Measurements from ENCODE around the gene GRB10. TPM values are rescaled to one million over a fixed set of nuclear protein-coding genes. Genes with fewer than 3 reads are reported as not detected.

The GRB10 gene
- polyA plus RNA-seq, 5 donors, result 33.7 to 45.6 (median 38.6) TPM

DNA sequence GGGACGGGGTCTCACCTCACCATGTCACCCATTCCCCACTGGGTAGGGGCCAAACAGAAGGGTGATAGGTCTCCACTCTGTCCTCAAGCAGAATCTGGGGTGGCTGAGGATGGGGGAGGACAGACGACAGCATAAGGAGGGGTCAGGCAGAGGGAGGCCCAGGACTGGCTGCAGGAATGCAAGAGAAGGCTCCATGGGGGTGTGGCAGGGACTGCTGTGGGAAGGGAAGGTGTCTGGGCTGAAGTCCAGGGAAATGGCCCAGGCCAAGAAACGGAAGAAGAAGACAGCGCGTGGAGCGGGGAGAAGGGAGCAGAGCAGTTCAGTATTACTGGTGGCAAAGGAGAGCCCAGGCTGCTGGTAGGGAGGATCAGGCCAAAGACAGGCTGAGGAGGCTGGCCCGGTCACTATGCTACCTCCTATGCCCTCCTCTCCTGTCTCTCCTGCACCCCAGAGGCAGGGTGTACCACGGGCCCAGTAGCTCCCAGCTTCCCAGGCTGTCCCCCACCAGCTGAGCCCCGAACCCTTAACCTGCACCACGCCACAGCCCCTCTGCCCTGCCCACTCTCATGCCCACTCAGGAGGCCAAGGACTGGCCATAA, 60.9 kb downstream of the GRB10 start:
- DNase-seq, result no peak

DNA sequence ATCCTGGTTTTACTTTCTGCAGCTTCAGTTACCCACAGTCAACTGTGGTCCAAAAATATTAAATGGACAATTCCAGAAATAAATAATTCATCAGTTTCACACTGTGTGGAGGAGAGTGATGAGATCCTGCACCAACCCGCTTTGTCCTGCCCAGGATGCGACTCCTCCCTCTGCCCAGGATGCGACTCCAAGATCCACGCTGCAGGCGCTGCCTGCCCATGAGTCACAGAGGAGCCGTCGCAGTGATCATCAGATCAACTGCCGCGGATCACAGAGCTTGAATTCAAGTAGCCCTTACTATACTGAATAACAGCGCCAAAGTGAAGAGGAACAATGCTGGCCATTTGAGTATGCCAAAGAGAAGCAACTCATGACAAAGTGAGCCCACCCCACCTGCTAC, 61.5 kb downstream of the GRB10 start:
- DNase-seq, result no peak

DNA sequence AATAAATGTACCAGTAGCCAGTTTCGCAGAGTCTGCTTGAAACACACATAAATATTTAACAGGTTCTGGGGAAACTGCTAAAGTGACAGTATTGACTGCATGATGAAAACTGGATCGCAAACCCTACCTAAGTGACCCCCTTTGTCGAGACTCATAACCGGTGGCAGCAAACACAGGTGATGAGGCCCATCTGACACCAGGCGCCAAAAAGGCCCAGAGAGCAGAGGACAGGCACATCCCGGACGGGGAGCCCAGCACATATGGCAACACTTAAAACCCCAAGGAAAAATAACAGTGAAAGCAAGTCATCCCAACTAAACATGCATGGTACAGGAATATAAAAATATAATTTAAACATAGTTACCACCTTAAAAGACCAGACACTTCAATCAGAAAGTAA, 62.4 kb downstream of the GRB10 start:
- no peak for DNase-seq

DNA sequence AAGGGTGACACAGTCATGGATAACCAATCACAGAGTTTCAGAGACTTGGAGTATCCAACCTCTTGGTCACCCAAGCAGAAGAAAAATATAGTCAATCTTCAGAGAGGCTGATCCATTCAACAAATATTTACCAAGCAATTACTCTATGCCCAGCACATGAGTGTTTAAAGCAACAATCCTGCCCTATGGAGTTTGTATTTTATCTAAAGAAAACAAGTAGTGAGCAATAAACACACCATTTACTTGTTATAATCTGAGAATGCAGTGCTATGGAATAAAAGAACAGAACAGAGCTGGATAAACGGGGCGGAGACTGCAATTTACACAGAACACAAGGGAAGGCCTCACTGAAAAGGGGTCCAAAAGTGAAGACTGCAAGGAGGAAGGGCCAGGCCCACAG, 63.8 kb downstream of the GRB10 start:
- DNase-seq, result no peak

DNA sequence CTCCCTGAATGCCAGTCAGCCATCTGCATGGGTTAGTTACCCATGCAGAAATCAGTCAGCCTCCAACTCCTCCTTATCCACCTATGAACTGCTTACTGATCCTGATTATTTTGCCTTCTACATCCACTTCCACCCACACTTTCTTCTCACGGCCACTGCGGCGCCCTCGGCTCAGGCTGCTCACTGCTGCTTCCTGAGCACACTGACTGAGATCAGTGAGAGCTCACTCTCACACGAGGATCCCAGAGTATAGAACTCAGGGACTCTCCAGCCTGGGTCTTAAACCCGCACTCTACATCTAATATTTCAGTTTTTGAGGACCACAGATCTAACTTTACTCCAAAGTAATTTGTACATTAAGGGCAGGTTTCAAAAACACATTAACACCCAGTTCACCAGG, 64.4 kb downstream of the GRB10 start:
- DNase-seq, result no peak

DNA sequence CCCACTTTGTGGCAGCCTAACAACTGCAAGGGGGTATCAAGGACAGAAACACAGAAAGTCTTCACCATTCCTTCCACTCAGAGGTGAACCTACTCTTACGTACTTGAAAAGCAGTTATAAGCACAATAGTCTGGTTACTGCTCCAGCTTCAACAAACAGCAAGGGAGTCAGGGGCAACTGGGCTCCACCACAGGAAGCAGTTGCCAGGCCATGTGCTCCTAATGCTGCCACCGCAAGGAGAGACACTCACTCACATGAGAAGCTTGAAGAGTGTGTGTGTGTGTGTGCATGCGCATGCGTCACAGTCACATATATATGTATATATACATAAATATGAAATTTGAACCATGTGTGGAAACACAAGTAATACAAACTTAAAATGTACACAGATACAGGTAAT, 65.5 kb downstream of the GRB10 start:
- no peak for DNase-seq

DNA sequence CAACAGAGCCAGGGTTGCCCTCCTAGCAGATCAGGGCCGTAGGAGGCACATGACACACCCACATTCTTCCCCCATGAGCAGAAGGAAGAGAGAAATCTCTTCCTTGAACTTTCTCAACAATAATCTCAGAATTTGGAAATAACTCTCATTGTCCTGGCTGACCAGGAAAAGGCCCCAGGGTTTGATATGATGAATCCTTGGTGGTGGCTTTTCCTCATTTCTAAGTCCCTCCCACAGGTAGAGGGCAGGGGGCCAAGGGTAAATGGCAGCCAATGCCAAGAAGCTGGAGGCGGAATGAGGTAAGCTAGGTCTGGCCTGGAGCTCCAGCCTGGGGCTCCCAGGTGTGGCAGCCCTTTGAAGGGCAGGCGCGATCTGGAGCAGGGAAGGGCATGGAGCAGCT, 67.8 kb downstream of the GRB10 start:
- DNase-seq, result no peak

DNA sequence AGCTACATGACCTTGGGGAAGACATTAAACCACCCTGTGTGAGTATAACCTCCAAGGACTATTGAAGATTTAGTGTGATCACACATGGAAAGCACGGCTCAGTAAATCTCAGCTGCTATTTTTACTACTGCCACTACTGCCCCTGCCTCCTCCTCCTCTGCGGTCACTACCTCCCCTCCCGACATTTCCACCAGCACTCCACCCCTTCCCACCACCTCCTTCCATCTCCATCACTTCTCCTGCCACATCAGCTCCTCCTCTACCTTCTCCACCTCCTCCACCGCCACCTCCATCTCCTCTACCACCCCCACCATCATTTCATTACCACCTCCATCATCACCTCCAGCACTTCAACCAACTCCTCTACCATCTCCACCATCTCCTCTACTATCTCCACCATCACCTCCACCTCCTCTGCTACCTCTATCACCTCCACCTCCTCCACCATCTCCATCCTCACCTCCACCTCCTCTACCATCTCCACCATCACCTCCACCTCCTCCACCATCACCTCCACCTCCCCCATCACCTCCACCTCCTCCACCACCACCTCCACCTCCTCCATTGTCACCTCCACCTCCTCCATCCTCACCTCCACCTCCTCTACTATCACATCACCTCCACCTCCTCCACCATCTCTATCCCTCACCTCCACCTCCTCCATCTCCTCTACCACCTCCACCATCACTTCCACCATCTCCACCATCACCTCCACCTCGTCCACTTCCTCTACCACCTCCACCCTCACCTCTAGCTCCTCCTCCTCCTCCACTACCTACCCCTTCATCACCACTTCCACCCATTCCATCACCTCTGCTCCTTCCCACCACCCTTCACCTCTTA, 69.4 kb downstream of the GRB10 start:
- DNase-seq, result no peak

DNA sequence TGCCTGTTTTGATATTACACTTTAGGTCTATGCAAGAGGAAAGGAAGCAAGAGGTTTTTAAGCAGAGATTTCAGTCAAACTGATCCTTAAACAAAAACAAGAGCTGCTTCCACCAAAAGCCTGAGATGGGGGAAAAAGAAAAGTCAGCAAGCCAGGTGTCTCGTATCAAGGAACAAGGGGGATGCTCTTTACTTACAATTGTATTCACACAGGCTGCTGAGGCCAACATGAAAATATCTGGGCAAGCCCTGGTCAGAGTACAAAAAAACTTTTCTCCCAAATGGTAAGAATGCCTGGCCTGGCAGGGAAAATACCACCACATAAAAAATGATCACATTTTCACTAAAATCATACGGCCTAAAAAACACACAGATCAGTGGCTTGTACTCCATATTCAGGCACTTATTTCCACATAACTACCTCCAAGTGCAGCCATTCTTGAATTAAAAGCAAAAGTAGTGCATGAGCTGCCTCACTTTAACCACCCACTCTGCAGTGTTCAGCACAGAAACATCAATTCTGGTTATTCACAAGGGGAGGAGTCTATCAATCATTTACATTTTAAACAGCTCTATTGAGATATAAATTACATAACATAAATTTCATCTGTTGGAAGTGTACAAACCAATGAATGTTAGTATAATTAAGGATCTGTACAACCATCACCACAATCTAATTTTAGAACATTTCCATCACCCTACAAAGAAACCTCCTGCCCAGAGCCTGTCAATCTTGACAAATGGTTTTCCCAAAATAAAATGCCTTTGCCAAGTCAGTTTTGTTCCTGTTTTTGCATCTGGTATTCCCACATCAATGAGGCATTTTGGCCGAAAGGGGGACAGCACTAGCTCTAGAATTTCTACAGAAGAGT, 70.2 kb downstream of the GRB10 start:
- no peak for DNase-seq

DNA sequence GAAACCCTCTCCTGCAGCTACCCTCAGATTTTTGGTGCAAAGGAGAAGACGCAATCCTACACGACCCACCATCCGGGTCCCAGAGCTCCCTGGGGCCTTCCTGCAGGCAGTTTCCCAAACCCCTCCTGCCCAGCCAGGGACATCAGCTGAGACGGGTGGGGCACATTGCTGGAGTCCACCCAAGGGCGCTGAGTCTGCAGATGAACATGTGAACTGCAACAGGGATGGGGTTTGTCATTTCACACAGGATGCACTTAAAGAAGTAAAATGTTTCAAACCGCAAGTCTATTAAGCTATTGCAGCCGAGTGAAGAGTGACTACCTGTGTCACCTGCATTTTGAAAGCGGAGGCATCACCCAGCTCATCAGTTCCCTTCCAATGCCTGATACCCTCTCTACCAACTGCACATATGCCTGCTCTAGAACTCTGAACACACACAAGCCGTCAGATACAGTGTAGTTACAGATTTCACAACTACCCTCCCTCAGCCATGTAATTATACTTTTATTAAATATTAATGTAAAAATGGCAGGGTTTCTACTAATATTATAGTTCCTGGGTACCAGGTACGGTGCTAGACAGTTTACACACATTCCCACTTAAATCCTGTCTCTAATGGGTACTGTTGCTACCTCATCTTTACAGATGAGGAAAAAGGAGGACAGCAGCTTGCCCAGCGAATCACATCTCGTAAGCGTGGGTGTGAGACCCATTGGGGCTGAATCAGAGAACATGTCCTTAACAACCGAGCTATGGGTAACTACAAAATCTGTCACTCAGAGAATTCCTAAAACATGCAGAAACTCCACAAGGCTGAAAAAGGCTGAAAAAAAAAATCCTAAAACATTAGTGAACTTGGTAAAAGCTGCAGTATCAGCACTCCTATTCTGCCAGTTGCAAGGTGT, 71.2 kb downstream of the GRB10 start:
- DNase-seq, result no peak

DNA sequence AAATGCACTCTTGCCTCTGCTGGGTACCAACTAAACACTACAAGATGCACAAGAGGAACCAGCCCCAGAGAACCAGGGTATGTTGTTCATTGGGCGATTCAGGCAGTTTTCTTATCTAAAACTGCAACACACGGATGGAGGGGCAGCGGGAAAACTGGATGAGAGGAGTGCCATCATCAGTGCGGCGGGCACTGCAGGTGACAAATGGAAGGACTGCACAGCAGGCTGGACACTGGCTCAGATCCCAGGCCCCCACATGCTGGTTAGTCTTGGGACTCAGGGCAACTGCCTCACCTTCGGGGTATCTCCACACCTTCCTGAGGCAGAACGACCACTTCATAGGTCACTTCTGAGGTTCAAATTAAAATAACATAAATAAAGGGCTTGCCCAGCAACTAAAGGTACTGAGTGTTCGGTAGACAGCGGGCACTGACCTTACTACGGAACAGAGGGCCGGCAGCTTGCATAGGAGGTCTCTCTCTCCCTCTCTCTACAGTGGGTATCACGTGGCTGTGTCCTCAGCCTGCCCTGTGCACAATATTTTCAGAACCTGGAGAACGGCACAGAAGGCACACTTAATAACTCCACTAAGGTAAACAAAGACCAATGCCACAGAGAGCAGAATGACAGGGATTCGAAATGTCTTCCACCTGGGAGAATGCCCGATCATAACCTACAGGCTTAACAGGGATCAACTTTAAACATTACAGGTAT, 72.1 kb downstream of the GRB10 start:
- no peak for DNase-seq

DNA sequence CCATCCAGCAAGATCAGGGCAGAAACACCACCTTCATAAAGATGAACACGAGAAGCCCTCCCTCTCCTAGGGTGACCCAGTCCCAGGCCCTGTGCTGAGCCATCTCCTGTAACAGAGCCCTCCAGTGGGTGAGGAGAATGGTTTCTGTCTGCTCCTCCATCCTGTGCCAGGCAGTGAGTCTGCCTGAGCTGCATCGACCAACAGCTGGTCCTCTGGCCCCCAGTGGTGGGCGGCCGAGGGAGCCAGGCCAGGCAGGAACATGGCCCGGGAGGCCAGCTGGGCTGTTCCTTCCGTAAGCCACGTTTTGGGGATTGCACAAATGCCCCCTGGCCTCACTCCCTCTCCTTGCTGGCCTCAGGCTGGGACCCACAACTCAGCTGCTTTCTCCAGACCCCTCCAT, 73.5 kb downstream of the GRB10 start:
- DNase-seq, result no peak

DNA sequence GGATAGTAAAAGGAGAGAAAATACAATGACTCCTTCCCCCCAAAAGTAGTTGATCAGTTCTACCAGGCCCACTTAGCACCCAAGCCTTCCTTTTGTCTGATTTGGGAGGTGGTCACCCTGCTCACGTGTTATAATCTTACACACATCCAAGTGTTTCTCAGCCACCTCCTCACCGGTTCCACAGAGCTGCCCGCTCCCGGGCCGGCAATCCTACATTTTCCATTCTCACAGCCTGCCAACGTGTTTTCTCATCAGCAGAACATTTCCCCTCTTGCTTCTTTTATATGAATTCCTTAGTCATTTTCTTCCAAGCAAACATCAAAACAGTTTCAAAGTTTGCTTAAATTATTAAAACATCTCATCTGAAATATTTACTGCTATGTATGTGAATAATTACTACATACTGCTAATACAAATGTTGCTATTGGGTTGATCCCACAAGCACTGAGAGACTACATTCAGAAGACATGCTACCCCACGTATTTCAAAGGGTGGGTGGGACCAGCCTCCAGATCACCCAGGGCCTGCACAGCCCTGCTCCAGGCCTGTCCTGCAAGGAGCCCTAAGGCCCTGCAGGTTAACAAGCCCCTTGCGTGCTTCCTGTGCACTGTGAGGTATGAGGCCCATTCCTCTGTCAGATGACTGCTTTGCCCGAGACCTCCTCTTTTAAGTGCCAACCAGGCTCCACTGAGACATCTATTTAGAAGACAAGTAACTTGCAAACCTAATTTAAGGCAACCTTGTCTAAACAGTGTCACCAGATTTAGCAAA, 75.3 kb downstream of the GRB10 start:
- no peak for DNase-seq

DNA sequence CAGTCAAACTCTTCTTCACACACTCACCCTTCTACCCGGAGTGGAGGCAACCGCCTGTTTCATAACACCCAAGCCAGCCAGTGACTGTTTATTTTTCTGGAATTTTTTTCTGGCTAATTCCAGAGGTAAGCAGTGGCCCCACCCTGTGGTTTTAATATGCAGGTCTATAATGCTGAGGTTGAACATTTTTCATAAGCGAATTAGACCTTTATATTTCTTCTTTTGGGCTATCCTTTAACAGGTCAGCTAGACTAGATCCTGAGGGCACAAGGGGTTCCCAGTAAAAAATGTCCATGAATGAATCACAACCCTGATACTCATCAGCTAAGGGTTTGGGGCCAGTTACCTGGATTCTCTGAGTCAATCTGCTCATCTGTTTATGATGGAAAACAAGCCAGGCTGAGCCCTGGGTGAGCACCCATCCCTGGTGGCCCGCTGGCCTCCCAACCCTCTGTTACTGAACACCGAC, 76.2 kb downstream of the GRB10 start:
- no peak for DNase-seq

DNA sequence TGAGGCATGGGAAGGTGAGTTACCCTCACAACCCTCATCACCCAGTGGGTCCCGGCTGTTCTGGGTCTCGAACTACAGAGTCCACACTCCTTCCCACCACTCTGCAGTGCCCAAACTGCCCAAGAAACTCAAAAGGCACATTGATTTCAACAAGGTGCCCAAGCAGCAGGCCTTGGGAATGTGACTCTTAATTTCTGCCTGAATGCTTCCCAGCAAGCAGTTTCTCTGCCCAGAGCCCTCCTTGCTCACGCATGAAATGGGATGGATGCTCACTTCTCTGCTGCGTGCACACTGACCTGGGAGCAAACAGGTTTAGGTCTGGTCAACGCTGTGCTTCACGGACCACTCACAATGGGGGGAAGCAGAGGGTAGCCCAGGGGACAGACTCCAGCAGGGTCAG, 77.9 kb downstream of the GRB10 start:
- no peak for DNase-seq

DNA sequence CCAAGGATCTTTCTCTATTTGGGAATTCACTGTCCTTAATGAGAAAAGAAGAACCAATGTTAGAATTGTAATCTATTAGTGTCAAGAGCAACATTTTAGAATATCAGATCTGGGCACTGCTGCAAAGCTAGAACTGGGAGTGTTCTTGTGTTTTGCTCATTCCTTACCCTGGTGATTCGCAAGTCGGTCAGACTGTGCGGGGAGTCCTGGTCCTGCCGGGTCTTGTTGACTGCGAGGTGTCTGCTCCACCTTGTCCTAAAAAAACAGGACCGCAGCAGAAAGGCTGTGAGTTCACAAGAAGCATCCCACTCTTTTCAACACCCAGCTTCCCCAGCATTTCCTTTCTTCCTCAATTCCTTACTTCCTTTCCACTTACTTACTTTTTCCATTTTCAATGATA, 79.0 kb downstream of the GRB10 start:
- no peak for DNase-seq

DNA sequence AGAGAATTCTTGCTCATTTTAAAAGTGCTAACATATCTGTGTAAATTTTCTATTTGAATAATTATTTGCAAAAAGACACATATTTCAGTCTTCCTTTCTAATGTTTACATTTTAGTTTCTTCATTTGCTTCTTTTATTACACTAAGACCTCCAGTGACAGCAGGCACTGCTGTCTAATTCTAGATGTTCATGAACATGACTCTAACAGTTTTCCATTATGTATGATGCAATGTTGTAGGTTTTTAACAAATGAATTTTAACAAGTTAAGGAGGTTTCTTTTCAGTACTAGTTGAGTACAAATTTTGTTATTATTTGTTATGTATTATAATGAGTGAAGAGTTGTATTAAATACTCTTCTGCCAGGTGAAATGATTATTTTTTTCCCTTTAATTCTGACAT, 83.6 kb downstream of the GRB10 start:
- no peak for DNase-seq

DNA sequence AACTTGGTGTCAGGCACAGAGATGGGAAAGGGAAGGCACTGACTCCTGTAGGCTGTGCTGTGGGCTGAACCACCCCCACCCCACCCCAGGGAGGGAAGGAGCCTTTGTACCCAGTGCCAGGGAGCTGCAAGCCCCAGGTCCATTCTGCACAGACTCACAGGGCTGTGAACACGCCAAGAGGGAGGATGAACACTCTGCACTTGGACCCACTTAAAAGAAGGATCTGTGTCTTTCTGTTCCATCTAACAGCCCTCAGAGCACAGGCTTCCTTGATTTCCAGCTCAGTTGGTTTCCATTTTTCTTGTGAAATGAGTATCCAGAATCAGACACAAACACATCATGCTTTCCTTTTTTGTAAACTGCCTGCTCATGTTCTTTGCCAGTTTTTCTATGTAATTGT, 84.9 kb downstream of the GRB10 start:
- DNase-seq, result no peak

DNA sequence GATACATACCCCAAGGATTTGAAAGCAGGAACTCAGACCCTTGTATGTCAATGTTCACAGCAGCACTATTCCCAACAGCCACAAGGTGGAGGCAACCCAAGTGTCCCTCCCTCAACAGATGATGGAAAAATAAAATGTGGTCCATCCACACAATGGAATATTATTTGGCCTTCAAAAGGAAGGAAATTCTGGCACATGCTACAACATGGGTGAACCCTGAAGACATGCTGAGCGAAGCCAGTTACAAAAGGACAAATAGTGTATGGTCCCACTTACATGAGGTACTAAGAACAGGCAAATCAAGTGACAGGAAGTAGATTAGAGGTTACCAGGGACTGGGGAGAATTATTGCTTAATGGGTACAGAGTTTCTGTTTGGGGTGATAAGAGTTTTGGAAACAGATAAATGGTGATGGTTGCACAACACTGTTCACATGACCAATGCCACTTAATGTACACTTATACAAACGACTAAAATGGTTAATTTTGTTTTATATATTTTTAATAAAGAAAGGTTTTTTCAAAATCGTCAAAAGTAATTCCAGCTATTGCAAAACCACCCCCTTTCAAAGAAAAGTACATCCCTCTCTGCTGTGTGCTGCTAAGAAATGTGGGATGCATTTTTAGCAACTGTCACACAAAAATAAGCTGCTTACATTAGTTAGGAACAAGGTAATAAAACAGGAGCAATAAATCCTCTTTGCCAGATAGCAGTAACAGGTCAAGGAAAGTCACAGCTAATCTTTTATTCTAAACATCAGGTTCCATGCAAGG, 85.7 kb downstream of the GRB10 start:
- no peak for DNase-seq

All from right lung (tissue), 5 donors.